HG02763 (cell line): Measurements from ENCODE around the gene PRKCA.
"Not testable (repeated sequence)": the region's sequence is repeated elsewhere in the genome, so short reads cannot be mapped to it uniquely, and the experiment has no call there.

ENCODE experiments used
- ATAC-seq: cut with Tn5 transposase; IDR thresholded peaks from one replicate; pipeline ENCODE4 v1.9.1; 2021; ENCODE audit warnings: mild to moderate bottlenecking, moderate library complexity; ENCODE audit not compliant: unreplicated experiment

Gene PRKCA

GRCh38 chr17:66724581-66725341 lies 422.3 kb downstream of the PRKCA start:
- no peak for ATAC-seq

- not testable (repeated sequence) for ATAC-seq
These were observed 423.0 kb downstream of the PRKCA start for GRCh38 chr17:66725438-66725837.

- no peak for ATAC-seq
These were observed 423.5 kb downstream of the PRKCA start for GRCh38 chr17:66725956-66726355.

GRCh38 chr17:66726371-66726770 lies 424.0 kb downstream of the PRKCA start:
- ATAC-seq, result no peak

GRCh38 chr17:66726846-66727245 lies 424.4 kb downstream of the PRKCA start:
- ATAC-seq, result no peak

GRCh38 chr17:66727634-66728570 lies 425.5 kb downstream of the PRKCA start:
- ATAC-seq, result no peak

- no peak for ATAC-seq
These were observed 428.1 kb downstream of the PRKCA start for GRCh38 chr17:66730461-66730923.

- no peak for ATAC-seq
These were observed 431.3 kb downstream of the PRKCA start for GRCh38 chr17:66733759-66734158.

- no peak for ATAC-seq
These were observed 432.0 kb downstream of the PRKCA start for GRCh38 chr17:66734186-66734943.

GRCh38 chr17:66737524-66737923 lies 435.1 kb downstream of the PRKCA start:
- no peak for ATAC-seq

- ATAC-seq, result no peak
These were observed 435.9 kb downstream of the PRKCA start for GRCh38 chr17:66738301-66738700.

GRCh38 chr17:66739553-66739952 lies 437.1 kb downstream of the PRKCA start:
- no peak for ATAC-seq

- ATAC-seq, result no peak
These were observed 437.8 kb downstream of the PRKCA start for GRCh38 chr17:66740226-66740625.

GRCh38 chr17:66743511-66743910 lies 441.1 kb downstream of the PRKCA start:
- ATAC-seq, result no peak

- ATAC-seq, result no peak
These were observed 444.3 kb downstream of the PRKCA start for GRCh38 chr17:66746736-66747135.

- no peak for ATAC-seq
These were observed 445.3 kb downstream of the PRKCA start for GRCh38 chr17:66747578-66748275.

- ATAC-seq, result no peak
These were observed 446.2 kb downstream of the PRKCA start for GRCh38 chr17:66748578-66748977.

GRCh38 chr17:66749217-66749832 lies 446.9 kb downstream of the PRKCA start:
- no peak for ATAC-seq

GRCh38 chr17:66750116-66750515 lies 447.7 kb downstream of the PRKCA start:
- ATAC-seq, result no peak
